Ureter (tissue), 1 donor: ENCODE results near the gene EIPR1. TPM values are rescaled to one million over a fixed set of nuclear protein-coding genes. Genes with fewer than 3 reads are reported as not detected.

Experiments
- DNase-seq: peaks from one replicate; pipeline ENCODE4 v3.0.0-alpha.2; 2020; ENCODE audit warnings: low spot score
- total RNA-seq: library from RNA; stranded (reverse); gene quantifications from one replicate; pipeline ENCODE4 v1.2.4, GENCODE V29; 2023
- donor health status: DM: yes; HTN: yes; CAD: no.

The EIPR1 gene
- total RNA-seq, 1 donor from 2014 or later: 38.1 TPM

GRCh38 chr2:3269425-3270094, 108.1 kb downstream of the EIPR1 start:
- DNase-seq: no peak

DNA sequence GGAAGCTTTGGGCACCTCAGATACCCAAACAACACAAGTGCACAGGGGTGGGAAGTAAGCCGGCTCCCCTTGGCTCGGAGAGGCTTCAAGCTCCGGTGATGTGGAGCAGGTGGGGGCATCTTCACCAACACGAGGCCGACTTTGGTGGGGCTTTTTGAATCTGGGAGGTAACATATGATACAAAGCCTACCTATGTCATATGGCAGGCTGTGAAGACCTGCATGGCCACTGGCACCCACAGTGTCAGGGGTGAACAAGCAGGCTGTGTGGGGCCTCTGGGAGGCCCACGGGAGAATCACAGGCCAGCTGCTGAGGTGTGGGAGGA, 109.0 kb downstream of the EIPR1 start:
- no peak for DNase-seq

DNA sequence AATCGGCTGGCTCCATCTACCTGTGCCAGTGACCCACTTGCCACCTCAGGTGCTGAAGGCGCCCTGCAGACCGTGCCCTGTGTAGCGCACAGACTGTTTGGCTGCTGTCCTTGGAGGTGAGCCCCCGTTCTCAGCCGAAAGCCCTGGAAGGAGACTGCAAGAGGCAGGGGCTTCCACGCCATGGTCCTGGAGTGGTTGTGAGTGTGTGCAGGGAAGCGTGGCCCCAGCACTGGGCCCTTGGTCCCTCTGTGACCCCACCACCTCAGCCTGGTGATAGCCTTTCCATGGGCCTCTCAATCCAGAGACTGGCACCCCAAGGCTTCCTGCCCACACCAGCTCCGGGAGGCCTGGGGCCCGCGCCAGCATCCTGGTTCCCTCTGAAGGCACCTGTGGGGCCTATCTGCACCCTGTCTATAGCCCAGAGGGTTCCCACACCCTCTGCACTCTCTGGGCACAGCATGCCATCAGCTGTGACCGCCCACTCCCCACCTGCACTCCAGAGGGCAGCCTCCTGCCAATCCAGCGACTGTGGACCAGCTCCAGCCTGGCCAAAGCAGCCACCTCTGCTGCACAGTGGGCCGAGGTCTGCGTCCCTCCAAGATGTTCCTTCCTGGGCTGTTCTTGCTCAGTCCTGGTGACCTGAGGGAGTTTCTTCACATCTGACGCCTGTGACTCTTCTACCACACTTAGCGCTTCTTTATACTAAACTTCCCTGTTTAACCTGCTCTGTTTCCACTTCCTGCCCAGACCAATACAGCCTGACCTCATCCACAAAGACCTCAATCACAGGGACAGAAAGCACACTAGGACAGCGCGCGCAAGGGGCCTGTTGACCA, 109.5 kb downstream of the EIPR1 start:
- no peak for DNase-seq

- no peak for DNase-seq
Measured at GRCh38 chr2:3266925-3267867, 110.4 kb downstream of the EIPR1 start.

GRCh38 chr2:3265981-3266924, 111.4 kb downstream of the EIPR1 start:
- no peak for DNase-seq

- DNase-seq: no peak
Measured at GRCh38 chr2:3265471-3265870, 112.1 kb downstream of the EIPR1 start.

GRCh38 chr2:3264010-3264744, 113.4 kb downstream of the EIPR1 start:
- no peak for DNase-seq

DNA sequence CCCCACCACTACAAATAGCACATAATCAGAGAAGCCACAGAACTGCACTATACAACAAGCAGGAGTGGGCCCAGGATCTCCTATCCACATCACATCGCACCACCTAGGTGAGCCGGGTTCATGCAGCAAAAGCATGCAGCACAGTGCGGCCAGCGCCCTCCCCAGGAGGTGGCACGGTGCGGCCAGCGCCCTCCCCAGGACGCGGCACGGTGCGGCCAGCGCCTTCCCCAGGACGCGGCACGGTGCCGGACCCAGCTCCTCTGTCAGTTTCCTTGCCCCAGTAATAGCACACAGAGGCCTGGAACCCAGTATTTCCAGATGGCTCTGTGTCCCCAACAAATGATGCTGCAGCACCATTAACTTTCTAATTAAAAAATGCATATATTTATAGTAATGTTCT, 114.1 kb downstream of the EIPR1 start:
- DNase-seq: no peak

- DNase-seq: no peak
Measured at GRCh38 chr2:3262437-3263388, 114.9 kb downstream of the EIPR1 start.

DNA sequence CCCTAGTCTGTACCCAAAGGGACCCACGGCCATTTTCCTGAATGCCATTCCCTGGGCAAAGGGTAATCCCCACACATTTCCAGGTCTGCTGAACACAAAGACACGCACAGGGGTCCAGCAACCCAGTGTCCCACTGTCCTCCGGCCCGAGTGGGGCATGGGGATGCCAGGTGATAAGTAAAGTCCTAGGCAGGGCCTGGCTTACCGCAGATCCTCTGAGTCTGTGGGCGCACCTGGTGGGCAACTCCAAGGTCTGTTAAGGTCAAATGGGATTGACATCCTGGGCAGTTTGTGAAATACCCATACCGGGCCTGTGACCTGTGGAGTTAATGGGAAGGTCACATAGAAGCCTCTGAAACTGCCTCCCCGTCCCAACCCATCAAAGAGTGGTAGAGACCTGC, 116.1 kb downstream of the EIPR1 start:
- DNase-seq: no peak

DNA sequence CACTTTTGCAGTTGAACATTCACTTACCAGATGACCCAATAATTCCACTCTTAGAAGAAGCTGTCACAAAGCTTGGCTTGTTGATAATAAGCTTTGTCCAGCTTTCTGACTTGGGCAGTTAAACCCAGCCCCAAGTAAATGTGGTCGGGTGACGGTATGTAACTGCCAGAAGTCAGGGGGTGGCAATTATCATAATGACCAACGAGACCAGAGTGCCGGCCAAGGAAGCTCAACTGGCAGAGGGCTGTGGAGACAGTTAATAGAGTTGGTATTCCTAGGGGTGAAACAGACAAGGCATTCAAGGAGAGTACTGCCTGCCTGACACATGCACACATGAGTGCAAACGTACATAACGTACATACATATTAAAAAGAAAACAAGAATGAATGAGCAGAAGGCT, 116.7 kb downstream of the EIPR1 start:
- DNase-seq: no peak

DNA sequence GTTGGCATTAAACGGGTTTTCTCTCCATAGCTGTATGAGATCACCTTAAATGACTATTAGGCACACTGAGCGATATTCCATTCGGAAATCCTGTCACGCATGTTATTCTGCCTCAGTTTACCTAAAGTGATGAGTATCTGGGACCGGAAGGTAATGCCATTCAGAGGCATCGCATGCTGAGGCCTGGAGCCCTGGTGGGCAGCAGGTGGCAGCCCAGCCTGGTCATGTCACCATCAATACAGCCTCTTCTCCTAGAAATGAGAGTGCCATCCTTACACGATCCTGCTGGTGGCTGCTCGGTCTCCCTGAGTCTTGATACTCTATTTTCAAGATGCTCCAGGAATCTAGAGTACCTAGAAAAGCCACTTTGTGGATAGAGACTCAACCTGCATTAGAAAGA, 119.8 kb downstream of the EIPR1 start:
- DNase-seq: no peak

DNA sequence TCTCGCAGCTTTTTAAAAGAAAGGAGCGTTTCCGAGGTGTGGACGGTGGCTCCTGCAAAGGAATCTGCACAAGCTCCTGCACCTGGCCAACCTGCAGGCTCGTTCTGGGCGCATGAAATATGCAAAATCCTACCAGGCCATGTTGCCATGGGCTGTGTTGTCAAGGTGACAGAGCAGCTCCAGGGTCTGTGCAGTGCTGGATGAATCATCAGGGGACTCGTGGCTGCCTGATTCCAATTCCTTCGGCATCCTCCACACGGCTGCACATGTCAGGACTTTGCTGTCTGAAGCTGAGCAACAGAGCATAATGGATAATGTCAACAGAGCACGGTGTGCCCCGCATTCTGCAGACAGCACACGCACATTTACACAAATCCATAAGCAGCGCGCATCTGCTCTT, 120.5 kb downstream of the EIPR1 start:
- DNase-seq: no peak

GRCh38 chr2:3256605-3257004, 121.0 kb downstream of the EIPR1 start:
- no peak for DNase-seq

- DNase-seq: no peak
Measured at GRCh38 chr2:3256157-3256556, 121.5 kb downstream of the EIPR1 start.

DNA sequence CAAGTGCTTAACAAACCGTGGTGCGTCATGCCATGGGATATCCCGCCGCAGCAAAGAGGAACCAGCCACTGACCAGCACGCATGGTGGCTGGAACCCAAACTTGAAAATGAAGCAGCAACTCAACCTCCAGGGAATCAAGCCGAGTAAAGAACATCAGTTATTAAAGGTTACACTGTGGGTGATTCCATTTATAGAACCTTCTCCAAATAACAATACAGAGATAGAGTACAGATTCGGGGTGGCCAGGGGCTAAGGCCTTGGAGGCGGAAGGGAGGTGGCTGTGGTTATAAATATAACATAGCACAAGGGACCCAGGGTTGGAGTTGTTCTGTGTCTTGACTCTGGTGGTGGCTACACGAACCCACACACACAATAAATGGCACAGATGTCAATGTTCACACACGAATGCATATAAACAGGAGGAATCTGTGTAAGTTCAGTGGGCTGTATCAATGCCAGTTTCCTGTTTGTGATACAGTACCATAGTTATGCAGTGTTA, 123.1 kb downstream of the EIPR1 start:
- no peak for DNase-seq

- no peak for DNase-seq
Measured at GRCh38 chr2:3253913-3254441, 123.6 kb downstream of the EIPR1 start.

DNA sequence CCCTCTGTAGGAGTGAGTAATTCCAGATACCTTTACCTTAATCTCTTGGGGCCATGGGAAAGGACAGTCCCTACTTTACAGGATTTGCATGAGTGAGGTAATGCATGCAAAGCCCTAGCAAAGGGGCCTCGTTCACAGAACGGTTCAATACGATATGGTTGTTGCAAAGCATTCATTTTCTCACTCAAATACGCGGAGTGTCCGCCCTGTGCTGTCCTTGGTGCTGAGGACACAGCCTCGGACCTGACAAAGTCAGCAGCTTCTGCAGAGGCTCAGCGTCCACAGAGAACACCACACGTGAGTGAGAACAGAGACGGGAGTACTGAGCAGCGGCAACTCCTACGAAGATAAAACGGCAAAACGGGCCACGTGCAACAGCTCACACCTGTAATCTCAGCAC, 125.7 kb downstream of the EIPR1 start:
- no peak for DNase-seq

DNA sequence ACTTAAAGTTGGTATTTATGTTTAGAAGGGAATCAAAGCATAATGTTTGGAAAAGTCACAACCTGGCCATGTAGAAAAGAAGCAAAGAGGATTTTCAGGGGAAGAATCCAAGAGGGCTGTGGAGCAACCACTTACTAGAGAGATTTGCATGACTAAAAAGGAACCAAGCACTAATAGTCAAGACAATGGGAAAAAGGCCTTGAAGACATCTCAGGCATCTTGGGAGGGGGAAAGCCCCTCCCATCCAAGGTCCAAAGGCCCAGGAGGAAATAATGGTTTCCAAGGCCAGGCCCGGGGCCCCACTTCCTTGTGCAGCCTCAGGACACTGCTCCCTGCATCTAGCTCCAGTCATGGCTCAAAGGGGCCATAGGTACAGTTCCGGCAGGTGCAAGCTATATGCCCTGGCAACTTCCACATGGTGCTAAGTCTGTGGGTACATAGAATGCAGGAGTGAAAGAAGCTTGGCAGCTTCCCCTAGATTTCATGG, 128.1 kb downstream of the EIPR1 start:
- no peak for DNase-seq
